DOHH2 (cell line): ENCODE data around the gene SUMO4.
A peak's percentile ranks its signal among the peaks of the same experiment; 100 is the strongest.

Experiments
- H3F3A ChIP-seq: fragments of 200-600 bp; sonication (generic), shearing (Covaris generic); 2 replicates; pipeline ENCODE4 v1.6.0; 2016; ENCODE audit warnings: antibody characterized with exemption, mild to moderate bottlenecking; ENCODE audit not compliant: control insufficient read depth, insufficient read depth
- H3K27ac ChIP-seq: fragments of 200-600 bp; sonication (generic); 2 replicates; pipeline ENCODE4 v1.5.1; 2014; ENCODE audit warnings: low read depth, mild to moderate bottlenecking, low read length, moderate library complexity
- H3K27me3 ChIP-seq: fragments of 200-600 bp; sonication (generic); 2 replicates; pipeline ENCODE4 v1.6.1; 2014; ENCODE audit warnings: mild to moderate bottlenecking, low read length, mixed read lengths; ENCODE audit not compliant: control insufficient read depth
- H3K36me3 ChIP-seq: fragments of 200-600 bp; sonication (generic); 2 replicates; pipeline ENCODE4 v1.6.1; 2014; ENCODE audit warnings: mild to moderate bottlenecking, low read length, moderate library complexity, mixed read lengths; ENCODE audit not compliant: control insufficient read depth
- H3K4me1 ChIP-seq: fragments of 200-600 bp; sonication (generic); 2 replicates; pipeline ENCODE4 v1.6.1; 2014; ENCODE audit warnings: mild to moderate bottlenecking, low read length, mixed read lengths; ENCODE audit not compliant: control insufficient read depth
- H3K4me2 ChIP-seq: fragments of 200-600 bp; sonication (generic); 2 replicates; pipeline ENCODE4 v1.6.0; 2014; ENCODE audit warnings: mild to moderate bottlenecking, low read length, moderate library complexity
- H3K4me3 ChIP-seq: fragments of 200-600 bp; sonication (generic); 2 replicates; pipeline ENCODE4 v1.5.1; 2014; ENCODE audit warnings: mild to moderate bottlenecking, low read length, mixed read lengths
- H3K79me2 ChIP-seq: fragments of 200-600 bp; sonication (generic); 2 replicates; pipeline ENCODE4 v1.6.1; 2014; ENCODE audit warnings: mild to moderate bottlenecking, low read length, mixed read lengths; ENCODE audit not compliant: control insufficient read depth
- H3K9me2 ChIP-seq: fragments of 200-600 bp; sonication (generic); replicated peaks from 2 replicates; pipeline ENCODE4 v1.6.1; 2014; ENCODE audit warnings: mild to moderate bottlenecking, low read length, mixed read lengths; ENCODE audit not compliant: control insufficient read depth
- H3K9me3 ChIP-seq: fragments of 200-600 bp; sonication (generic); 2 replicates; pipeline ENCODE4 v1.6.1; 2014; ENCODE audit warnings: antibody characterized with exemption, low read length, mixed read lengths; ENCODE audit not compliant: control insufficient read depth, insufficient read depth
- H4K20me1 ChIP-seq: fragments of 200-600 bp; sonication (generic); 2 replicates; pipeline ENCODE4 v1.6.0; 2014; ENCODE audit warnings: low read depth, mild to moderate bottlenecking, antibody characterized with exemption, low read length, moderate library complexity; ENCODE audit not compliant: control insufficient read depth, insufficient read depth
- CTCF ChIP-seq: fragments of 200-600 bp; sonication (generic); IDR thresholded peaks from one replicate; pipeline ENCODE4 v1.5.1; 2014; ENCODE audit warnings: antibody characterized with exemption, mild to moderate bottlenecking, low read depth, low read length; ENCODE audit not compliant: poor library complexity, severe bottlenecking
- EZH2phosphoT487 ChIP-seq: fragments of 200-600 bp; sonication (generic); IDR thresholded peaks from 2 replicates; pipeline ENCODE4 v1.6.1; 2017; ENCODE audit warnings: borderline replicate concordance, mild to moderate bottlenecking, antibody characterized with exemption, low read length, moderate library complexity, mixed read lengths

The SUMO4 gene

GRCh38 chr6:149368065-149368464, 32.0 kb upstream of the SUMO4 start:
- H3K36me3 ChIP-seq: peaks cover 8% of the 10 kb centered on the region
- peaks cover 40% of the 10 kb centered on the region for H3K4me1 ChIP-seq
- no peak overlapping the region for H3K4me3 ChIP-seq
- H3K79me2 ChIP-seq: peaks cover 63% of the 10 kb centered on the region
- H4K20me1 ChIP-seq: peaks cover 4% of the 10 kb centered on the region; the same call in 1 of the 2 replicates
- H3K9me2 ChIP-seq: no peaks in the 10 kb centered on the region
- no peaks in the 10 kb centered on the region for H3K27me3 ChIP-seq
- no peaks in the 10 kb centered on the region for H3F3A ChIP-seq
- no peak overlapping the region for H3K4me2 ChIP-seq
- H3K9me3 ChIP-seq: no peaks in the 10 kb centered on the region
- no peak overlapping the region for H3K27ac ChIP-seq
- TF ChIP-seq CTCF: no peak
- no peak for TF ChIP-seq EZH2phosphoT487

GRCh38 chr6:149371154-149371553, 28.9 kb upstream of the SUMO4 start:
- no peak for TF ChIP-seq CTCF
- TF ChIP-seq EZH2phosphoT487: no peak
- Histone ChIP-seq H4K20me1 (peaks cover 12% of the 10 kb centered on the region), H3K4me3 (no peak overlapping the region), H3K9me3 (no peaks in the 10 kb centered on the region), H3K36me3 (peaks cover 25% of the 10 kb centered on the region), H3K4me1 (peaks cover 45% of the 10 kb centered on the region), H3K79me2 (peaks cover 48% of the 10 kb centered on the region), H3K27me3 (no peaks in the 10 kb centered on the region), H3K4me2 (peak overlapping the region; percentile 53), H3F3A (no peaks in the 10 kb centered on the region), H3K9me2 (no peaks in the 10 kb centered on the region), H3K27ac (no peak overlapping the region)

GRCh38 chr6:149372062-149372461, 28.0 kb upstream of the SUMO4 start:
- H3K79me2 ChIP-seq: peaks cover 44% of the 10 kb centered on the region
- H3K36me3 ChIP-seq: peaks cover 25% of the 10 kb centered on the region
- peaks cover 12% of the 10 kb centered on the region for H4K20me1 ChIP-seq

More at GRCh38 chr6:149372062-149372461, 28.0 kb upstream of the SUMO4 start:
- Histone ChIP-seq H3K9me2 (no peaks in the 10 kb centered on the region), H3K4me3 (no peak overlapping the region), H3K27ac (no peak overlapping the region), H3K9me3 (no peaks in the 10 kb centered on the region), H3K27me3 (no peaks in the 10 kb centered on the region), H3K4me2 (0 out of 2 replicates have a peak overlapping the region, but pooled peaks have one; percentile 9), H3F3A (no peaks in the 10 kb centered on the region), H3K4me1 (peaks cover 41% of the 10 kb centered on the region)
- no peak for TF ChIP-seq CTCF
- TF ChIP-seq EZH2phosphoT487: no peak
